H9 (cell line): ENCODE results near the gene VPS41. TPM values are rescaled to one million over a fixed set of nuclear protein-coding genes. Genes with fewer than 3 reads are reported as not detected.

Experiments used
- DNase-seq: peaks from one replicate; pipeline ENCODE4 v3.0.0-alpha.2; 2017
- H2AFZ ChIP-seq: one replicate; pipeline ENCODE4 v1.6.1; 2013; ENCODE audit warnings: mild to moderate bottlenecking, low read length, control low read depth, moderate library complexity
- H2AK5ac ChIP-seq: 2 replicates; pipeline ENCODE4 v1.6.1; 2013; ENCODE audit warnings: low read length, control low read depth, mixed read lengths; ENCODE audit not compliant: insufficient read length
- H2BK120ac ChIP-seq: one replicate; pipeline ENCODE4 v1.6.1; 2013; ENCODE audit warnings: low read depth, mild to moderate bottlenecking, low read length, control low read depth, inconsistent platforms; ENCODE audit not compliant: poor library complexity, severe bottlenecking
- H2BK12ac ChIP-seq: 2 replicates; pipeline ENCODE4 v1.6.1; 2013; ENCODE audit warnings: low read length, control low read depth, mixed read lengths, low read depth; ENCODE audit not compliant: insufficient read length
- H2BK15ac ChIP-seq: 2 replicates; pipeline ENCODE4 v1.6.1; 2013; ENCODE audit warnings: low read depth, low read length, control low read depth
- H2BK20ac ChIP-seq: one replicate; pipeline ENCODE4 v1.6.1; 2013; ENCODE audit warnings: low read depth, mild to moderate bottlenecking, low read length, control low read depth, inconsistent platforms; ENCODE audit not compliant: poor library complexity, severe bottlenecking
- H2BK5ac ChIP-seq: 2 replicates; pipeline ENCODE4 v1.6.1; 2013; ENCODE audit warnings: low read length, control low read depth, mixed read lengths; ENCODE audit not compliant: insufficient read length
- H3K14ac ChIP-seq: 2 replicates; pipeline ENCODE4 v1.6.1; 2013; ENCODE audit warnings: low read length, control low read depth; ENCODE audit not compliant: insufficient read depth
- H3K18ac ChIP-seq: 2 replicates; pipeline ENCODE4 v1.6.1; 2013; ENCODE audit warnings: low read depth, mild to moderate bottlenecking, mixed read lengths, low read length, control low read depth; ENCODE audit not compliant: insufficient read length
- H3K23ac ChIP-seq: 2 replicates; pipeline ENCODE4 v1.6.1; 2013; ENCODE audit warnings: low read length, control low read depth, mixed read lengths, low read depth; ENCODE audit not compliant: insufficient read length
- H3K23me2 ChIP-seq: 2 replicates; pipeline ENCODE4 v1.6.1; 2013; ENCODE audit warnings: low read depth, mild to moderate bottlenecking, mixed read lengths, low read length, control low read depth; ENCODE audit not compliant: insufficient read length, poor library complexity, severe bottlenecking
- H3K27ac ChIP-seq: 2 replicates; pipeline ENCODE4 v1.5.1; 2013; ENCODE audit warnings: low read length, control low read depth, mixed read lengths, low read depth; ENCODE audit not compliant: insufficient read length
- H3K27me3 ChIP-seq: 2 replicates; pipeline ENCODE4 v1.6.1; 2013; ENCODE audit warnings: low read length, control low read depth, inconsistent platforms; ENCODE audit not compliant: insufficient read depth
- H3K4ac ChIP-seq: 2 replicates; pipeline ENCODE4 v1.6.1; 2013; ENCODE audit warnings: low read depth, mild to moderate bottlenecking, control low read depth, inconsistent platforms, low read length, moderate library complexity
- H3K4me1 ChIP-seq: 2 replicates; pipeline ENCODE4 v1.6.1; 2013; ENCODE audit warnings: low read length, control low read depth, inconsistent platforms; ENCODE audit not compliant: insufficient read depth
- H3K4me2 ChIP-seq: 2 replicates; pipeline ENCODE4 v1.6.1; 2013; ENCODE audit warnings: low read length, control low read depth, mixed read lengths; ENCODE audit not compliant: insufficient read length, insufficient read depth
- H3K56ac ChIP-seq: 2 replicates; pipeline ENCODE4 v1.6.1; 2013; ENCODE audit warnings: low read depth, mild to moderate bottlenecking, mixed read lengths, low read length, control low read depth; ENCODE audit not compliant: insufficient read length
- H3K79me1 ChIP-seq: 2 replicates; pipeline ENCODE4 v1.6.1; 2013; ENCODE audit warnings: low read depth, mild to moderate bottlenecking, moderate library complexity, low read length, control low read depth, inconsistent platforms; ENCODE audit not compliant: insufficient read depth, poor library complexity, severe bottlenecking
- H3K79me2 ChIP-seq: 2 replicates; pipeline ENCODE4 v1.6.1; 2013; ENCODE audit warnings: low read length, control low read depth, inconsistent platforms; ENCODE audit not compliant: insufficient read depth
- H3K9ac ChIP-seq: 2 replicates; pipeline ENCODE4 v1.6.1; 2013; ENCODE audit warnings: low read length, control low read depth, mixed read lengths; ENCODE audit not compliant: insufficient read length; ENCODE audit errors: extremely low read depth
- H3K9me3 ChIP-seq: one replicate; pipeline ENCODE4 v1.6.1; 2013; ENCODE audit warnings: low read depth, low read length, inconsistent platforms; ENCODE audit not compliant: control insufficient read depth
- H3T11ph ChIP-seq: one replicate; pipeline ENCODE4 v1.6.1; 2013; ENCODE audit warnings: mild to moderate bottlenecking, low read length, control low read depth, inconsistent platforms
- H4K20me1 ChIP-seq: one replicate; pipeline ENCODE4 v1.6.1; 2013; ENCODE audit not compliant: control insufficient read depth, insufficient read length, insufficient read depth
- H4K5ac ChIP-seq: 2 replicates; pipeline ENCODE4 v1.6.1; 2013; ENCODE audit warnings: low read depth, mild to moderate bottlenecking, mixed read lengths, low read length, control low read depth; ENCODE audit not compliant: insufficient read length
- H4K8ac ChIP-seq: replicated peaks from 2 replicates; pipeline ENCODE4 v1.6.1; 2013; ENCODE audit warnings: low read length, control low read depth, mixed read lengths, low read depth; ENCODE audit not compliant: insufficient read length
- H4K91ac ChIP-seq: 2 replicates; pipeline ENCODE4 v1.6.1; 2013; ENCODE audit warnings: low read depth, mild to moderate bottlenecking, moderate library complexity, mixed read lengths, low read length, control low read depth; ENCODE audit not compliant: insufficient read length
- H3K27ac Mint-ChIP-seq, 3 experiments: 2 replicates in 2 of 3; 3 replicates in 1 of 3; pipeline ENCODE4 v1.8.0; 2020 to 2021; ENCODE audit warnings: mixed read lengths in 3 of 3, mild to moderate bottlenecking in 1 of 3, moderate library complexity in 1 of 3
- H3K27me3 Mint-ChIP-seq: 2 replicates; pipeline ENCODE4 v1.8.0; 2021; ENCODE audit warnings: low read depth, mild to moderate bottlenecking, moderate library complexity, mixed read lengths
- H3K36me3 Mint-ChIP-seq, 3 experiments: 2 replicates in 2 of 3; 3 replicates in 1 of 3; pipeline ENCODE4 v1.8.0; 2020 to 2021; ENCODE audit warnings: low read depth in 3 of 3, mixed read lengths in 3 of 3; ENCODE audit not compliant: insufficient read depth in 1 of 3
- H3K4me1 Mint-ChIP-seq, 2 experiments: 2 replicates each; pipeline ENCODE4 v1.8.0; 2020; ENCODE audit warnings: mixed read lengths in 2 of 2
- H3K4me3 Mint-ChIP-seq, 2 experiments: 2 replicates in 1 of 2; 3 replicates in 1 of 2; pipeline ENCODE4 v1.8.0; 2020 to 2021; ENCODE audit warnings: mild to moderate bottlenecking in 2 of 2, mixed read lengths in 2 of 2, moderate library complexity in 1 of 2
- H3K9me3 Mint-ChIP-seq, 2 experiments: 2 replicates in 1 of 2; 3 replicates in 1 of 2; pipeline ENCODE4 v1.8.0; 2020; ENCODE audit warnings: mild to moderate bottlenecking in 2 of 2, mixed read lengths in 2 of 2, moderate library complexity in 1 of 2
- WGBS: extraction: QIAGEN DNeasy Blood & Tissue Kit; methylation state at CpG from one replicate; pipeline ENCODE4 v1.1.7; 2013; ENCODE audit warnings: missing lambda C conversion rate, low lambda C conversion rate, mixed read lengths; ENCODE audit not compliant: insufficient read length; ENCODE audit errors: extremely low coverage; 5-methylcytosine and 5-hydroxymethylcytosine counted together
- total RNA-seq: library from RNA; stranded (reverse); gene quantifications from 2 replicates; pipeline ENCODE4 v1.2.1, GENCODE V29; 2021
- TF ChIP-seq, protein P1 (sequence below): fragments of 200-600 bp; sonication (generic); conservative IDR thresholded peaks from 3 replicates; pipeline ENCODE4 v1.8.0; 2021; ENCODE audit warnings: antibody characterized with exemption, mild to moderate bottlenecking

The VPS41 gene
- total RNA-seq, 1 experiment from 2014 or later = 49.3 TPM

DNA sequence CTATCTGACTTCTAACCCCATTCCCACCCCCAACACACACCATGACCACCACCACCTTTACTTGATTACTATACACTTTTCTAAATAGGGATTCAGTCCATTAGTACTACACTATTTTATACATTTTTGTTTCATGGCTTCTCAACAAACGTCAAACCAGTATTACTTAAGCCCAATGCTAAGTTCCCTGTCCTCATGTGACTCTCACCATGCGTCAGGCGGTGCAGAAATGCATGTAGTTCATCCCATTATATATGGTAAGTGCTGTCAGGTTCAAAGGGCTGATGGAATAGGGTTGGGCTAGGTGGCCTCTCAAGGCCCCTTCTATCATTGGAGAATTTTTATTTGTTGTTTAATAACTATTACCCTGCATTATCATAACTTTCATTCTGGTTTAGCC lies 19.5 kb upstream of the VPS41 start:
- no peak overlapping the region for H3K27ac Mint-ChIP-seq

More for the DNA sequence above, 19.5 kb upstream of the VPS41 start:
- H2BK20ac ChIP-seq = no peak overlapping the region
- TF ChIP-seq, protein P1, sequence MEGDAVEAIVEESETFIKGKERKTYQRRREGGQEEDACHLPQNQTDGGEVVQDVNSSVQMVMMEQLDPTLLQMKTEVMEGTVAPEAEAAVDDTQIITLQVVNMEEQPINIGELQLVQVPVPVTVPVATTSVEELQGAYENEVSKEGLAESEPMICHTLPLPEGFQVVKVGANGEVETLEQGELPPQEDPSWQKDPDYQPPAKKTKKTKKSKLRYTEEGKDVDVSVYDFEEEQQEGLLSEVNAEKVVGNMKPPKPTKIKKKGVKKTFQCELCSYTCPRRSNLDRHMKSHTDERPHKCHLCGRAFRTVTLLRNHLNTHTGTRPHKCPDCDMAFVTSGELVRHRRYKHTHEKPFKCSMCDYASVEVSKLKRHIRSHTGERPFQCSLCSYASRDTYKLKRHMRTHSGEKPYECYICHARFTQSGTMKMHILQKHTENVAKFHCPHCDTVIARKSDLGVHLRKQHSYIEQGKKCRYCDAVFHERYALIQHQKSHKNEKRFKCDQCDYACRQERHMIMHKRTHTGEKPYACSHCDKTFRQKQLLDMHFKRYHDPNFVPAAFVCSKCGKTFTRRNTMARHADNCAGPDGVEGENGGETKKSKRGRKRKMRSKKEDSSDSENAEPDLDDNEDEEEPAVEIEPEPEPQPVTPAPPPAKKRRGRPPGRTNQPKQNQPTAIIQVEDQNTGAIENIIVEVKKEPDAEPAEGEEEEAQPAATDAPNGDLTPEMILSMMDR = no peak
- no peak overlapping the region for H2BK12ac ChIP-seq
- H3K27me3 ChIP-seq = no peaks in the 10 kb centered on the region
- no peak overlapping the region for H2BK120ac ChIP-seq
- H3K23ac ChIP-seq = no peak overlapping the region
- H3K4ac ChIP-seq = no peak overlapping the region
- no peaks in the 10 kb centered on the region for H3K23me2 ChIP-seq
- no peak overlapping the region for H3K14ac ChIP-seq
- H3K36me3 Mint-ChIP-seq = no peaks in the 10 kb centered on the region
- H3K56ac ChIP-seq = no peak overlapping the region
- no peaks in the 10 kb centered on the region for H3K9me3 ChIP-seq
- H3K4me3 Mint-ChIP-seq = no peak overlapping the region
- H4K8ac ChIP-seq = no peak overlapping the region
- no peak overlapping the region for H2BK5ac ChIP-seq
- no peak overlapping the region for H3K4me2 ChIP-seq
- no peak overlapping the region for H2AK5ac ChIP-seq
- DNase-seq = no peak
- peaks cover 2% of the 10 kb centered on the region; the same call in 1 of the 2 replicates for H3K4me1 ChIP-seq
- H3K9me3 Mint-ChIP-seq = no peaks in the 10 kb centered on the region
- no peak overlapping the region for H2BK15ac ChIP-seq
- WGBS = no CpG with 5 or more reads among the region's 3 CpGs
- H3K9ac ChIP-seq = no peak overlapping the region
- H3K79me2 ChIP-seq = no peaks in the 10 kb centered on the region
- no peaks in the 10 kb centered on the region for H3K79me1 ChIP-seq
- H3K4me1 Mint-ChIP-seq = peaks cover 15 to 16% of the 10 kb centered on the region in 2 experiments
- no peak overlapping the region for H3K27ac ChIP-seq
- no peak overlapping the region for H3T11ph ChIP-seq
- no peak overlapping the region for H3K18ac ChIP-seq
- H3K27me3 Mint-ChIP-seq = no peaks in the 10 kb centered on the region
- no peak overlapping the region for H4K91ac ChIP-seq
- no peak overlapping the region for H2AFZ ChIP-seq
- no peak overlapping the region for H4K5ac ChIP-seq
- no peaks in the 10 kb centered on the region for H4K20me1 ChIP-seq
